SK-N-SH treated with all-trans-retinoic acid at 6 μM for 48 hours (cell line): ENCODE measurements around the gene BLOC1S1.

Source experiments
- ARNTL ChIP-seq: fragments of 450-650 bp; formaldehyde crosslinking; IDR thresholded peaks from 2 replicates; pipeline ENCODE4 v1.5.0; 2020; ENCODE audit warnings: low read depth, mild to moderate bottlenecking, moderate library complexity, borderline replicate concordance
- BACH2 ChIP-seq: fragments of 250-450 bp; sonication (Bioruptor Pico); IDR thresholded peaks from 2 replicates; pipeline ENCODE4 v1.9.0; 2021; ENCODE audit warnings: mild to moderate bottlenecking, borderline replicate concordance
- ESRRG ChIP-seq: fragments of 250-450 bp; sonication (Bioruptor Pico); IDR thresholded peaks from 2 replicates; pipeline ENCODE4 v1.6.1; 2021; ENCODE audit warnings: mild to moderate bottlenecking
- PATZ1 ChIP-seq: fragments of 250-450 bp; sonication (Bioruptor Pico); IDR thresholded peaks from 2 replicates; pipeline ENCODE4 v1.8.0; 2020; ENCODE audit warnings: mild to moderate bottlenecking, moderate library complexity, borderline replicate concordance
- PPARA ChIP-seq: fragments of 250-450 bp; sonication (Bioruptor Pico); IDR thresholded peaks from 2 replicates; pipeline ENCODE4 v1.5.0; 2020; ENCODE audit warnings: mild to moderate bottlenecking, borderline replicate concordance
- TOX ChIP-seq: fragments of 250-450 bp; sonication (Bioruptor Pico); IDR thresholded peaks from 2 replicates; pipeline ENCODE4 v1.8.0; 2021; ENCODE audit warnings: mild to moderate bottlenecking, moderate library complexity, borderline replicate concordance

DNA sequence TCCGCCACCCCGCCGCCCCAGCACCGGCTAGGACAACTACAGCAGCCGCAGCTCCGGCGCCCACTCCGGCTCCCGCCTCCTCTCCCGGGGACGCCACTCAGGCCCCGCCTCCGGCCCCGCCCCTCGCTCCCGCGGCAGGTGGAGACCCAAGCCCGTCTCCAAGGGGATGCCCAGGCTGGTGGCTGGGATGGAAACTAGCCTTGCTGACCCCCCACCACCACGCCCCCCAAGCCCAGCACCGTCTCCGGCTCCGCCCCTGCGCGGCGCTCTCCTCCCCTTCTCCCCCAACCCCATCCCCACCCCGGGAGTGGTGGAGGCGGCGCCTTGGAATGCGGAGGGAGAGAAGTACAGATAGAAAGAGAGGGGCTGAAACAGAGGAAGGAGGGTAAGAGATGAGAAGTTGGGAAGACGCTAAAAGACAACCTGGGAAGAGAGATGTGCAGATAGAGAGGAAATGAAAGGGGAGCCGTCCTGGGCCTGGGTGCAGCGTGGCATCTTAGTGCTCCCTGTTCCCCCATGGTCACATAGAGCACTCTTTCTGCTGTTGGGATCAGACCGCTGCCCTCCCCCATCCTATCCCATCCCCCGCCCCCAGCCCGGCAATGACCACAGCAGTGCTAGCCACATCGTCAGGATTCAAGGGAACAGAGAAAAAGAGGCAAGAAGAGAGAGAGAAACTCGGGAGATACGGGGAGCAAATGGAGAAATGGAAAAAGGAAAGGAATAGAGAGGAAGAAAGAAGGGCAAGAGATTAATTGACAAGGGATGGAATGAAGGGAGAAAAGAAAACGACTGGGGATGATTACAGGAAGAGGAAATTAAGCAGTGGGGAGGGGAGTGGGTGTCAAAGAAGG lies 7.8 kb upstream of the BLOC1S1 start, which contains the start of gene ITGA7:
- no peak for TF ChIP-seq TOX (CRISPR knock-in tag)
- TF ChIP-seq PATZ1 (CRISPR knock-in tag), result no peak
- TF ChIP-seq PPARA, result no peak
- no peak for TF ChIP-seq BACH2 (CRISPR knock-in tag)
- TF ChIP-seq ESRRG (CRISPR knock-in tag), result no peak
- TF ChIP-seq ARNTL (CRISPR knock-in tag), result no peak
